ENCODE results near the gene MSANTD4.
"Not testable (repeated sequence)": the region's sequence is repeated elsewhere in the genome, so short reads cannot be mapped to it uniquely, and the experiment has no call there.

MSANTD4 gene

DNA sequence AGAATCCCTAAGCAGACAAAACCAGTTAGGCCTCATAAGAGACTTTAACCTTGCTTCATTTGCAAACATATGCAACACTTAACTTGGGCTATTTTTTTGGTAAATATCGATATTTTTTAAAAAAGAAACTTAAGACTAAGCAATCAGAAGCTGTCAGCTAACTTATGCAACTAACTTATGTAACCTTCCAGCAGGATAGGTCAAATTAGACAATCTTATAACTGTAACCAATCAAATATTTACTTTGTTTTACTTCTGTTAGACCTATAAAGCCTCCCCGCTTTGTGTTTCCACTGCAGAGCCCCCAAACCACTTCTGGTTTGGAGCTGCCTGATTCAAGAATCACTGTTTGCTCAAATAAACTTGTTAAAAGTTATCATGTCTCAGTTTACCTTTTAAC lies 8.0 kb downstream of the MSANTD4 start:
- no peak for DNase-seq (ENCODE audit: low read depth)

DNA sequence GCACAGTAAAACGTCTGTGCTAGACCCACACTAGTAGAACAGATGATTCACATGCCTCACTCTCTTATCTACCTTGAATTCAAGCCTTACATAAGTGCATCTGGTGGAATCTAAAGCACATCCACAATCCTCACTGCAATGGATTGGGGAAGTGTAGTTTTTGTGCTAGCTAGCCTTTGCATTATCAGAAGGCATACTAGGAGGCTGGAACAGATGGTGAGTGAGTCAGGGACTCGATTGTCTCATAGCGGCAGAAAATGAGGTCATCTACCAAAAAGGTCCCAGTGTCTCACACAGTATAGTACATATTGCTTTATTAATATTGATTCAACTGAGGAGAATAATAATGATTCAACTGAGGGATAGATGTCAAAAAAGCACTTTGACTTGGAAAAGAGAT lies 9.3 kb downstream of the MSANTD4 start:
- no peak for DNase-seq (ENCODE audit: low read depth)

DNA sequence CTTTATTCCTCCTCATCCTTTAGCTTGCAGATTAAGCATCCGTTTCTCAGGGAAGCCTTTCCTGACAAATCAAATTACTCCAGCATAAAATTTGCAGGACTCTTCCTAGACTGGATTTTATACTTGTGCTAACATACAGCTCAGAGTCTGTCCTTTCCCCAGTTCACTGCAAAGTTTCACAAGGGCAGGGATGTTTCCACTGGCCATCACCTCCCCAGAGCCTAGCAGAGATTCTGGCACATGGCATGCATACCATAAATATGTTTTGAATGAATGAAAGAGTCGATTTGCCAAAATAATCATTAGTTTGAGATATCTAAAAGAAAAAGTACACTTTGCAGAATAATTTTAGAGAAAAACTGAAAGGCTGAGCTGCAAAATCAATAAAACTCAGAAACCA lies 10.6 kb downstream of the MSANTD4 start:
- no peak for DNase-seq (ENCODE audit: low read depth)

DNA sequence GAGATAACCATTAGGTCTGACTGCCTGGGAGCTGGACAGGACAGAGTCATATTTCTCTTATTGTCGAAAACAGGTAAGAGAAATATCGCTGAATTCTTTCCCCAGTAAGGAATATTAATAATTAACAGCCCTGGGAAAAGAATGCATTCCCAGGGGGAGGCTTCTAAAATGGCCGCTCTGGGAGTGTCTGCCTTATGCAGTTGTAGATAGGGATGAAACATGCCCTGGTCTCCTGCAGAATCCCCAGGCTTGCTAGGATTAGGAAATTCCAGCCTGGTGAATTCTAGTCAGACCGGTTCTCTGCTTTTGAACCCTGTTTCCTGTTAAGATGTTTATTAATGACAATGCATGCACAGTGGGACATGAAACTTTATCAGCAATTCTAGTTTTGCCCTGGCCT lies 18.9 kb downstream of the MSANTD4 start:
- not testable (repeated sequence) for DNase-seq (ENCODE audit: low read depth)

DNA sequence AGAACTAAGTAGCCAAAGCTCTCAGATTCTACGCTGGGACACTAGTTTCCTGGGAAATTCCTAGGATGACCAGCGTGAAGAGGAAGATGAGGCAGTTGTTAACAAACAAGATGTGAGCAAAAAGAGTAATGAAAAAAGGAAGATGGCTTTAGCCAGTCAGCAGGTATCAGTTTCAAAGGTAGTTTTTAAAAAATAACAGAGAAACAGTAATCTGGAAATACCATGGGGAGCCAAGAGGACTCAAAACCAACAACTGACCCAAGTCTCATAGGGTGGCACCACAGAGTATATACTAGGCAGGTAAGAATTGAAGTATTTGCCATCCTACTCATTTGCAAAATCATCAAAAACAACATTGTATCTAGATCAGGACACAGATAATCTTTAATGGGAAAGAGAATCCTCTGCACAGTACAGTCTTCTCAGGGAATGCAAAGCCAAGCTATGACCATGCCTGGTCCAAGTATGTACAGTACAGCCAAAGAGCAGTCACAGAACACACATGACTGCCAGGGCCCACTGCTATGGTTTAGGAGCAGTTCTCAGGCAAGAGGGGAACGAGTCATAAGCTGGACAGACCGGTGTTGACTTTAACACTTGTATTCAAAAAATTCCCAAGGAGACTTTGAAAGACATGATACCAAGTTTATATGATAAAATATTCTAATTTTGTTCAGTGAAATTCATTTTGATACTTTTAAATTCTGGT lies 20.6 kb downstream of the MSANTD4 start:
- no peak for DNase-seq (ENCODE audit: low read depth)

DNA sequence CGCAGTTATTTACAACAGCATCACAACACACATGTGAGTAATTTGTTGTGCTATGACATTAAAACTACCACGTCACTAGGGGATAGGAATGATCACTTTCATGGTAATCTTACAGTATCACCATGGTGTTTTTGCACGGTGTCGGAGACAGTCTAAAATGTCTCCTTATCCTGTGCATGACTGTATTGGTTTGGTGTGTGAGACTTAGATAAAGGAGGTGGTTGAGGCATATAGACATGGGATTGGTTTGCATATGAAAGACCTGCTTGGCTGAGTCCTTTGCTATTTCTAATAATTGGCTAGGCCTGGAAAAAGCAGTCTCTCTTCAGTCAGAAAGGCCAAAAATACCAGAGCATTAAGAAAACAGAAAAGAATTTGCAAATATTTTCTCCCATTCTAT lies 30.2 kb downstream of the MSANTD4 start:
- no peak for DNase-seq (ENCODE audit: low read depth)

DNA sequence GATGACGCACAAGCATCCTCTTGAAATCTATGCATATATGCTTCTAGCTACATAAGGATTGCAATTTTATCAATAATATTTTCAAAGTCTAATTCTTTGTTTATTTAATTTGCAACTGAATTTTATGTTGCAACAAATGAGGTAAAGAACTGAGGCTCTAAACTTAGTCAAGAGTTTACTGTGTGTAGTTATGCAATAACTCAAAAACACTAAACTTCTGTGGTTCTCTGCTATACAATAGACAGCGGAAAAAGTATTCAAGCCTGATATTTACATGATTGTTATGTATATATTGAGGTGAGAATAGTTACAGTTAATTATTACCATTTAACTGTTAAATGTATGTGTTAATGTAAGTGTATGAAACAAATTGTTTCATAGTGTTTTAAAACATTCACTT lies 32.9 kb downstream of the MSANTD4 start:
- no peak for DNase-seq (ENCODE audit: low read depth)

DNA sequence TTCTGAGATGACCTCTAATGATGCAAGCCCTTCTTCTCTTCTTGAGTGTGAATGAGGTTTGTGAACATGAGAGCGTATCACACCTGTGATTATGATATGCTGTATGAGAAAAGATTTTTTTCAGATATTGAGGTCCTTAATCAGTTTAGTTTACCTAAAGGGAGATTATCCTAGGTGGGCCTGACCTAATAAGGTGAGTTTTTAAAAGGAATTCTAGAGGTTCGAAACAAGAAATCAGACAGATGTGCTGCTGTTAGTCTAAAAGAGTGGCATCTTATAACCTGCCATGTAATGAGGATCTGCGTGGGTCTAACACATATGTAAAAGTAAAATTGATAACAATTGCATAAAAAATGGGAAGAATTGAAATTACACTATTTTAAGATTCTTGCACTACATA lies 33.8 kb downstream of the MSANTD4 start:
- DNase-seq (ENCODE audit: low read depth), result no peak

DNA sequence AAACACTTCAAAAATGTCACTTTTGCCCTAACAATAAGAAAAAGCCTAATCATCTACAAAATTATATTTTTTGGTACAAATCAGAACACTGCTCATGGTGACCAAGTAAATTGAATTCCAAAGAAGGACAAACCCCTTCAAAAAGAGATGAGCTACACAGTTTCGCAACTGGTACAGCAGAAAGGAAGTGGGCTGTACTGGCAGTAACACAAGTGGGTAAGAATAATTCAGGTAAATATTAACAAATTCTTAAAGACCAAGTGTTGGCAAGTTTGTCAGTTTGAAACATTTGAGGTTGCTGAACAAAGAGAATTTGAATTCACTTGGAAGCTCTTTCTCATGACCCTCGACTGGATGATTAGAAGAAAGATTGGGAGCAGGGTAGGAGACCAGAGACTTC lies 35.5 kb downstream of the MSANTD4 start:
- DNase-seq (ENCODE audit: low read depth), result no peak

DNA sequence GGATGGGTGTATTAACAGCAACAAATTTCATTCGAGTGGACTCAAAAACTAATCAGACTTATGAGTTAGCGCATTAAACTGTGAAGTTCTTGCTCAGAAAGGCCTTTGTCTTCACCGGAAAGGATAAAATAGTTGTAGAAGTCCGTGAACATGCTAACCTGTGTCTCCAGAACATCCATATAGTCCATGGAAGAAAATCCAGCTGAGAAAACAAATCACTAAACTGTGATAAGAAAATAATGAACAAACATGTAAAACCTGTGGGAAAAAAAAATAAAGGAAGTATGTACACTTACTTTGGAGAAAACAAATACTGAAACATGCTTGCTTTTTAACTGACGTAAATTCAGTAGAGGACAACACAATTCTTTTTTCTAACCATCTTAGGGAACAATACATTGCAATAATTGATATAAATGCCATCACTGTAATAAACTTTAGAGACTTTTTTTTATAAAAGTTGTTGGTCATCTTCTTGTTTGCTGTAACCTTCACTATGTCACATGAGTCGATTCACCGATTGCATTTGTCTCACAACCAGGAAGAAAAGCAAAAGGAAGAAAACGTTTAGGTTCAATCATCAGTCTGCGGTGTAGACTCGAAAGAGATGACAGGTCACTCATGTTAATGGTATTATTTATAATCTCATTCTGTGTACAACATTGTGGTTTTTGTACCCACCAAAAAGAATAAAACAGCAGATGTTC lies 41.9 kb downstream of the MSANTD4 start:
- no peak for DNase-seq (ENCODE audit: low read depth)

DNA sequence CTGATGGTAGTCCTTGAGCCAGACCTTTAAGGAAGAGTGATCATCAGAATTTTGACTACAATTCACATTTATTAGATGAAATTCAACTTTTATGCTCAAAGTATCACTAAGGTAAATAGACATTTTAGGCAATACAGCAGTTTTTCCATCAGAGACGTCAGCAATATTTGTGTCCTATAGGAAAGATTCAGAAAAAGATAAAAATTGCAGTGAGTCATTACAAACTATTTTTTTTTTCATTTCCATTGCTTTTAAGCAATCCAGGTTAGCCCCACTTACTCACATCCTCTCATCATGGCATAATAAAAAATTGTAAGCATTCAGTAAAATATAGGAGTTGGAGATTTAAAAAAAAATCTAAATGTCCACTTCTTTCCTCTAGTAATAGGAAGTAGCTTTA lies 46.9 kb downstream of the MSANTD4 start:
- DNase-seq (ENCODE audit: low read depth), result no peak

DNA sequence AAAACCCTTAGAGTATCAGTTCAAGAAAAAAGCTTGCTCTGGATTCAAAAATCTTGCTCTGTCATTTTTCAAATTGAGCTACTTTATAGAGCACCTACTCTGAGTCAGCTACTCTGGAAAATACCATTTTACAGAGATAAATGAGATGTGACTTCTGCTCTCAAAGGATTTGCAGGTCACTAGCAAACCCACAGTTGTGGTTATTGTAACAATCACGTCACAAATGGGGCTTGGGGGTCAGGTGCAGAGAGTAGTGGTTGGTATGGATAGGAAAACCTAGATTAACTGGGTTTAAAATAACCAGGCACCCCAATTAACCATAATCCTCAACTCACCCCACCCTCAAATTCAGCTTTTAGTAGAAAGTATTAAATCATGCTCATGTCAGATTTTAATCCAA lies 52.3 kb downstream of the MSANTD4 start:
- no peak for DNase-seq (ENCODE audit: low read depth)

DNA sequence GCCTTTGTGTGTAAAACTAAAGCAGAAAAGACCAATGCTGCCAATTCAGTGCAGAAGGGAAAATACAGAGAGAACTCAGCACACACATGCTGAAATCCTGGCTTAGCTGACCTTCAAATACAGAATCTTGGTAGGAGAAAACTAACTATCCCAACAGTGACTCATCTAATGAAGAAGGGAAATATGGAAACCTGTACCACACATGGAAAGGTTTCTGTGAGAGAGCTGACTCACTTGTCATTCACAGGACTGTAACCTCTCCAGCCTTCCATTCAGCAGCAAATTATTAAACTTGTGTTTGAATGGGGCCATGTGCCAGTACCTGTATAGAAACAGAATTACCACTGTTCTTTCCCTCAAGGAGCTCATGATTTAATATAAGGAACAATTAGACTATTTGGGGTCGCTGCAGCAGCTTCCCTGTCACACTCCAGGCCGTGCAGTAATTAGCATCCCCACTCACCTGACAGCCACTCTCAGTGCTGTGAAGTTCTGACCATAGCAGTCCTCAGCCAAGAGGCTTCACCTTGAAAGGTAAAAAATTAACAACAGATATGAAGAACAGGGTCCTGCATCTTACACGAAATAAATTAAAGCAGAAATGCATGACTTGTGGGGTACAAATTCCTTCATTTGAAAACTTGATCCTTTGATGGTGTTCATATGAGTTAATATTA lies 53.9 kb downstream of the MSANTD4 start:
- DNase-seq (ENCODE audit: low read depth), result no peak

DNA sequence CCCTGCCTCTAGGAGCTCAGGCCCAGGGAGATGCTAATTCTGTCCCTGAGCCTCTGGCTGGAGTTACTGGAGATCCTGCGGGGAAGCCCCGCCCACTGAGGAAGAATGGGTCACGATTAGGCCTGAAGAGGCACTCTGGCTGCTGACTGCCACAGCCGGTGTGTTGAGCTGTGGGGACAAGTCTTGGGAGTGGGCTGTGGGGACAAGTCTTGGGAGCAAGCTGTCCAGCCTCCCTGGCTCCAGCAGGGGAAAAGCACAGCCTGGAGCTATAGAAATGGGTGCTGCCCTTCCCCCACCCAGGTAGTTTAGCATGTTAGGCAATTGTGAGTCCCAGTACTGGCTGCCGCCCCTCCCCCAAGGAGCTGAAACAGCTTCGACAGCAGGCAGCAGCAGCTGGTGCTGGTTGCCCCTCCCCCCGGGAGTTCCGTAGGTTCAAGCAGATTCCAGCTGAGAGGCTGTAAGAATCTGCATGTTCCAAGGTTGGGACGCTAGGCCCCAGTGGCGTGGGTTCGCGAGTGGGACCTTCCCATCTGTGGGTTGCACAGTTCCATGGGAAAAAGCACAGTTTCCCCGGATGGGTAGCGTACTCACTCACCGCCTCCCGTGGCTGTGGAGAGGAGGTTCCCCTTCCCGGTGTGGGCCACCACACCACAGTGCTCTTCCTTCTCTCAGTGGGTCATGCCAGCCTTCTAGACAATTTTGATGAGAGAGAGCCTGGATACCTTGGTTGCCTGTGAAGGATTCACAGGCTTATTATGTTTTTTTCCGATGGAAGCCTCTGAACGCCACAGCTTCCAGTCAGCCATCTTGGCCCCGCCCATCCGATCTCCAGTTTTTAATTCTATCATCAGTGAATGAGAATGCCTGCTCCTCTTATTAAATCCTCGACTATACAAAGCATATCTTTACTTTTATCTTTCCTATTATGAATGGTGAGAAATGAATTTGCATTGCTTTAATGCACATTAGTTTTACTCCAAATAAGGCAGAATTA lies 61.5 kb downstream of the MSANTD4 start:
- no peak for DNase-seq (ENCODE audit: low read depth)

Data from T follicular helper cell (primary cell).